ENCODE data around the gene CDK9. TPM values are rescaled to one million over a fixed set of nuclear protein-coding genes. Genes with fewer than 3 reads are reported as not detected.

CDK9 gene
- total and polyA plus RNA-seq, 2 of the 4 experiments (the other 2 are of a cell fraction) = 30.3 to 49.9 TPM

DNA sequence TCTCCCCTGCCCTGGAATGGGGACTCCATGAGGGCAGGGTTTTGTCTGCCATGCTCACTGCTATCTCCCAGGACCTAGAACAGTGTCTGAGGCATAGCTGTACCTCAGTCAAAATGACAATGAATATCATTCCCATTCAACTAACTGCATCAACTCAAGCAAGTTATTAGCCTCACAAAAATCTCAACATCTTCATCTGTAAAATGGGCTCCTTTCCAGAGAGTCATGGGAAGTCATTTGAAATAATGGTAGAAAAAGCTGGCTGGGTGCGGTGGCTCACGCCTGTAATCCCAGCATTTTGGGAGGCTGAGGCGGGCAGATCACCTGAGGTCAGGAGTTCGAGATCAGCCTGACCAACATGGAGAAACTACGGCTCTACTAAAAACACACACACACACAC lies 16.7 kb upstream of the CDK9 start:
- H4K91ac ChIP-seq (ENCODE audit: insufficient read depth, low read depth, low read length) = no peak overlapping the region
- BruUV-seq (replicated peaks) = no TSS peak
- H2BK15ac ChIP-seq (ENCODE audit: low read depth, low read length) = no peak overlapping the region
- intact Hi-C loops (cut with micrococcal nuclease) (no loop called here), dilution Hi-C loops (cut with HindIII; ENCODE audit: low sequenced_read_pairs, unreplicated experiment) (no loop called here), in situ Hi-C loops (cut with MboI; ENCODE audit: low sequenced_read_pairs) (no loop called here)
- CTCF ChIA-PET = no interaction called here
- H3K56ac ChIP-seq (ENCODE audit: extremely low read depth, insufficient read depth, low read length) = no peak overlapping the region
- H2BK20ac ChIP-seq (ENCODE audit: low read depth, low read length) = no peak overlapping the region
- no peak overlapping the region for H3K9ac ChIP-seq (ENCODE audit: low read depth, low read length)
- H3K9me3 ChIP-seq (ENCODE audit: control insufficient read depth, insufficient read depth, low read length) = no peaks in the 10 kb centered on the region
- H4K5ac ChIP-seq (ENCODE audit: low read depth, low read length) = no peak overlapping the region
- peaks cover 2% of the 10 kb centered on the region; the same call in 1 of the 2 replicates for H3K4me1 ChIP-seq (ENCODE audit: control insufficient read depth, insufficient read depth, low read length)
- ATAC-seq (ENCODE audit: low read depth) (no peak), DNase-seq (no peak)
- H3K18ac ChIP-seq (ENCODE audit: low read depth, low read length) = no peak overlapping the region
- no peak overlapping the region for H2AK5ac ChIP-seq (ENCODE audit: low read depth, low read length)
- peaks cover 2% of the 10 kb centered on the region; the same call in 1 of the 2 replicates for H3K27me3 ChIP-seq (ENCODE audit: control insufficient read depth, insufficient read depth, low read length)
- H3K14ac ChIP-seq (replicated peaks; ENCODE audit: low read depth, low read length) = no peak overlapping the region
- H3K4ac ChIP-seq (ENCODE audit: low read depth, low read length) = no peak overlapping the region
- H2AFZ ChIP-seq (replicated peaks; ENCODE audit: low read length, poor library complexity) = no peak overlapping the region
- no peak overlapping the region for H3K4me3 ChIP-seq (ENCODE audit: insufficient read depth, low read depth, low read length)
- H3K4me2 ChIP-seq (ENCODE audit: low read depth, low read length) = no peak overlapping the region
- TF ChIP-seq POLR2A (IDR thresholded peaks at IDR 0.05; ENCODE audit: low read depth, low read length) (no peak), SMC3 (IDR thresholded peaks at IDR 0.05; ENCODE audit: low read depth, low read length) (no peak), MAZ (IDR thresholded peaks at IDR 0.05; ENCODE audit: borderline replicate concordance, low read depth, low read length) (no peak), CHD1 (IDR thresholded peaks at IDR 0.05; ENCODE audit: low read depth, low read length) (no peak), CEBPB (IDR thresholded peaks at IDR 0.05; ENCODE audit: low read depth, low read length) (no peak), RAD21 (IDR thresholded peaks at IDR 0.05; ENCODE audit: low read length) (no peak), BHLHE40 (IDR thresholded peaks at IDR 0.05; ENCODE audit: low read depth, low read length) (no peak), RFX5 (IDR thresholded peaks at IDR 0.05; ENCODE audit: low read depth, low read length) (no peak), RCOR1 (IDR thresholded peaks at IDR 0.05; ENCODE audit: insufficient replicate concordance, low read length) (no peak), NFE2L2 (IDR thresholded peaks at IDR 0.05; ENCODE audit: low read depth, low read length) (no peak), MAFK (IDR thresholded peaks at IDR 0.05; ENCODE audit: low read depth, low read length) (no peak), FOS (IDR thresholded peaks at IDR 0.05; ENCODE audit: low read depth, low read length) (no peak), MXI1 (IDR thresholded peaks at IDR 0.05; ENCODE audit: borderline replicate concordance, low read depth, low read length) (no peak)
- TF ChIP-seq, protein P1, sequence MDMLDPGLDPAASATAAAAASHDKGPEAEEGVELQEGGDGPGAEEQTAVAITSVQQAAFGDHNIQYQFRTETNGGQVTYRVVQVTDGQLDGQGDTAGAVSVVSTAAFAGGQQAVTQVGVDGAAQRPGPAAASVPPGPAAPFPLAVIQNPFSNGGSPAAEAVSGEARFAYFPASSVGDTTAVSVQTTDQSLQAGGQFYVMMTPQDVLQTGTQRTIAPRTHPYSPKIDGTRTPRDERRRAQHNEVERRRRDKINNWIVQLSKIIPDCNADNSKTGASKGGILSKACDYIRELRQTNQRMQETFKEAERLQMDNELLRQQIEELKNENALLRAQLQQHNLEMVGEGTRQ (IDR thresholded peaks at IDR 0.05; ENCODE audit: low read depth, low read length) = no peak
- TF ChIP-seq, protein P2, sequence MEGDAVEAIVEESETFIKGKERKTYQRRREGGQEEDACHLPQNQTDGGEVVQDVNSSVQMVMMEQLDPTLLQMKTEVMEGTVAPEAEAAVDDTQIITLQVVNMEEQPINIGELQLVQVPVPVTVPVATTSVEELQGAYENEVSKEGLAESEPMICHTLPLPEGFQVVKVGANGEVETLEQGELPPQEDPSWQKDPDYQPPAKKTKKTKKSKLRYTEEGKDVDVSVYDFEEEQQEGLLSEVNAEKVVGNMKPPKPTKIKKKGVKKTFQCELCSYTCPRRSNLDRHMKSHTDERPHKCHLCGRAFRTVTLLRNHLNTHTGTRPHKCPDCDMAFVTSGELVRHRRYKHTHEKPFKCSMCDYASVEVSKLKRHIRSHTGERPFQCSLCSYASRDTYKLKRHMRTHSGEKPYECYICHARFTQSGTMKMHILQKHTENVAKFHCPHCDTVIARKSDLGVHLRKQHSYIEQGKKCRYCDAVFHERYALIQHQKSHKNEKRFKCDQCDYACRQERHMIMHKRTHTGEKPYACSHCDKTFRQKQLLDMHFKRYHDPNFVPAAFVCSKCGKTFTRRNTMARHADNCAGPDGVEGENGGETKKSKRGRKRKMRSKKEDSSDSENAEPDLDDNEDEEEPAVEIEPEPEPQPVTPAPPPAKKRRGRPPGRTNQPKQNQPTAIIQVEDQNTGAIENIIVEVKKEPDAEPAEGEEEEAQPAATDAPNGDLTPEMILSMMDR (conservative IDR thresholded peaks at IDR 0.05; ENCODE audit: low read depth, low read length) = no peak
- TF ChIP-seq, protein P3, sequence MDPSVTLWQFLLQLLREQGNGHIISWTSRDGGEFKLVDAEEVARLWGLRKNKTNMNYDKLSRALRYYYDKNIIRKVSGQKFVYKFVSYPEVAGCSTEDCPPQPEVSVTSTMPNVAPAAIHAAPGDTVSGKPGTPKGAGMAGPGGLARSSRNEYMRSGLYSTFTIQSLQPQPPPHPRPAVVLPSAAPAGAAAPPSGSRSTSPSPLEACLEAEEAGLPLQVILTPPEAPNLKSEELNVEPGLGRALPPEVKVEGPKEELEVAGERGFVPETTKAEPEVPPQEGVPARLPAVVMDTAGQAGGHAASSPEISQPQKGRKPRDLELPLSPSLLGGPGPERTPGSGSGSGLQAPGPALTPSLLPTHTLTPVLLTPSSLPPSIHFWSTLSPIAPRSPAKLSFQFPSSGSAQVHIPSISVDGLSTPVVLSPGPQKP (IDR thresholded peaks at IDR 0.05; ENCODE audit: borderline replicate concordance, low read depth, low read length) = no peak
- no peaks in the 10 kb centered on the region for H3K36me3 ChIP-seq (ENCODE audit: control insufficient read depth, insufficient read depth, low read length)
- H4K8ac ChIP-seq (ENCODE audit: low read depth in 2 of 2, low read length in 2 of 2) = no peak overlapping the region
- H2BK120ac ChIP-seq (ENCODE audit: low read depth, low read length) = no peak overlapping the region
- POLR2A ChIA-PET (ENCODE audit: unreplicated experiment) = no interaction called here
- H3K27ac ChIP-seq (ENCODE audit: insufficient read depth, low read length) = no peak overlapping the region
- no peaks in the 10 kb centered on the region for H3K79me1 ChIP-seq (ENCODE audit: low read depth in 1 of 2, low read length in 2 of 2)
- H3K9me1 ChIP-seq (ENCODE audit: insufficient read depth, low read length) = no peaks in the 10 kb centered on the region; the same call in 1 of the 2 replicates
- no peak overlapping the region for H2BK5ac ChIP-seq (ENCODE audit: low read depth, low read length, poor library complexity, severe bottlenecking)
- WGBS, 2 experiments (ENCODE audit: extremely low coverage in 2 of 2, insufficient read length in 1 of 2) = 100% methylated on average over 4 of the region's 5 CpGs; no CpG with 5 or more reads in 1 of the 2 experiments
- H3K23ac ChIP-seq (ENCODE audit: low read depth, low read length) = no peak overlapping the region
- no peak overlapping the region for H2AK9ac ChIP-seq (replicated peaks; ENCODE audit: low read depth, low read length, poor library complexity)
- no peaks in the 10 kb centered on the region for H4K20me1 ChIP-seq (ENCODE audit: insufficient read depth, low read length)
